Measurements from ENCODE around the gene LSM10.
A peak's percentile ranks its signal among the peaks of the same experiment; 100 is the strongest.

The LSM10 gene

DNA sequence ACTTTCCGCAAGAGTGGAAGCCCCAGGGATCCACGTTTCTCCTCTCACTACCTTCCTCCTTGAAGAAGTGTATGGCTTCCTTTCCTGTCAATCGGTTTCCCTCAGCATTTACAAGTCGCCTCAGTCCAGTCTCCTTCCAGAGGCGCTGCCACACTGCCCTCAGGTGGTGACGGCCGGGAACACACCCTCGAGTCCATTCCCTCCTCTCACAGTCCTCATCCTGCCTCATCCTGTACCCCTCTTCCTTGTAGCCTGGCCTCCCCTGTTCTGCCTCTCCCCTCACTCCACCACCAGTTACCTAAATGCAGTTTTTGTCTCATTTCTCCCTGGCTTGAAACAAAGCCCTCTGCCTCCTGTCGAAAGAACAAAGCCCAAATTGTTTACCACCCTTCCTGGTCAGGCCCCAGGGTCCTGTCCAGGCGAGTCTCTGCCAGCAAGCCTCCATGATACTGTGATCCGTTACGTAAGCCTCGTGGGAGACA lies 23.2 kb upstream of the LSM10 start:
- no peak overlapping the region for H3K4me3 ChIP-seq (ENCODE audit: low read length)
- TF ChIP-seq, protein P1, sequence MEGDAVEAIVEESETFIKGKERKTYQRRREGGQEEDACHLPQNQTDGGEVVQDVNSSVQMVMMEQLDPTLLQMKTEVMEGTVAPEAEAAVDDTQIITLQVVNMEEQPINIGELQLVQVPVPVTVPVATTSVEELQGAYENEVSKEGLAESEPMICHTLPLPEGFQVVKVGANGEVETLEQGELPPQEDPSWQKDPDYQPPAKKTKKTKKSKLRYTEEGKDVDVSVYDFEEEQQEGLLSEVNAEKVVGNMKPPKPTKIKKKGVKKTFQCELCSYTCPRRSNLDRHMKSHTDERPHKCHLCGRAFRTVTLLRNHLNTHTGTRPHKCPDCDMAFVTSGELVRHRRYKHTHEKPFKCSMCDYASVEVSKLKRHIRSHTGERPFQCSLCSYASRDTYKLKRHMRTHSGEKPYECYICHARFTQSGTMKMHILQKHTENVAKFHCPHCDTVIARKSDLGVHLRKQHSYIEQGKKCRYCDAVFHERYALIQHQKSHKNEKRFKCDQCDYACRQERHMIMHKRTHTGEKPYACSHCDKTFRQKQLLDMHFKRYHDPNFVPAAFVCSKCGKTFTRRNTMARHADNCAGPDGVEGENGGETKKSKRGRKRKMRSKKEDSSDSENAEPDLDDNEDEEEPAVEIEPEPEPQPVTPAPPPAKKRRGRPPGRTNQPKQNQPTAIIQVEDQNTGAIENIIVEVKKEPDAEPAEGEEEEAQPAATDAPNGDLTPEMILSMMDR (IDR thresholded peaks at IDR 0.05; ENCODE audit: insufficient read depth, low read depth, low read length, missing control alignments) = peak; percentile 99
- DNase-seq (ENCODE audit: low read depth) = peak; percentile 85

DNA sequence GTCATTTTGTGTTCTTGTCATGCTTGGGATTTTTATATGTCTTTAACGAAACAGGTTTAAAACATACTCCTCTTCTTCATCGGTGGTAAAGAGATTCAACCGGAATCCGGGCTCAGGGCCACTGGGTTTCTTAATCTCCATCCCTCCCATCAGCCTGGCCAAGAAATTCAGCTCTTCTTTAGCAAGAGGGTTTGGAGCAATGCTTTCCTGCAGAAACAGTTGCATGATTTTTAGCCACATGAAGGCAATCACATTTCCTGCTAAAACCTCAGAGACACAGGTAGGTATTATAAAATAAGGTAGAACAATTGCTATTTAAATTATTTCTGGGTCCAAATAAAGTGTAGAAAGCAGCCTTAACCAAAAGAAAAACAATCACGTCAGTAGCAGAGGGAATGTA lies 22.7 kb upstream of the LSM10 start:
- TF ChIP-seq, protein P1 (IDR thresholded peaks at IDR 0.05; ENCODE audit: insufficient read depth, low read depth, low read length, missing control alignments) = no peak
- H3K4me3 ChIP-seq (ENCODE audit: low read length) = no peak overlapping the region
- DNase-seq (ENCODE audit: low read depth) = no peak

DNA sequence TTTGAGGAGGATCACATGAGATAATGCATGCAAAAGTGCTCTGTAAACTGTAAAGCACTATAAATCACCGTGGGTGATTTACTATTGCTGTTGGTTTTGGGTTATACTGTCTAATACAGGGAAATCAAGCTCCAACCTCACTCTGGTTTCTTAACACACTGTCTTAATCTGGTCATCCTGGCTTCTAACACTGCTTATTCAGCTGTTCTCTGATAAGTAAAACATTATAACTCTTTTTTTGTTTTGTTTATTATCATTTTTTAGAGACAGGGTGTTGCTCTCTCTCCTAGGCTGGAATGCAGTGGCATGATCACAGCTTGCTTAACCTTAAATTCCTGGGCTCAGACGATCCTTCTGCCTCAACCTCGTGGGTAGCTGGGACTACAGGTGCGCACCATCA lies 21.9 kb upstream of the LSM10 start:
- DNase-seq (ENCODE audit: low read depth) = no peak
- TF ChIP-seq, protein P1 (IDR thresholded peaks at IDR 0.05; ENCODE audit: insufficient read depth, low read depth, low read length, missing control alignments) = no peak
- H3K4me3 ChIP-seq (ENCODE audit: low read length) = no peak overlapping the region

DNA sequence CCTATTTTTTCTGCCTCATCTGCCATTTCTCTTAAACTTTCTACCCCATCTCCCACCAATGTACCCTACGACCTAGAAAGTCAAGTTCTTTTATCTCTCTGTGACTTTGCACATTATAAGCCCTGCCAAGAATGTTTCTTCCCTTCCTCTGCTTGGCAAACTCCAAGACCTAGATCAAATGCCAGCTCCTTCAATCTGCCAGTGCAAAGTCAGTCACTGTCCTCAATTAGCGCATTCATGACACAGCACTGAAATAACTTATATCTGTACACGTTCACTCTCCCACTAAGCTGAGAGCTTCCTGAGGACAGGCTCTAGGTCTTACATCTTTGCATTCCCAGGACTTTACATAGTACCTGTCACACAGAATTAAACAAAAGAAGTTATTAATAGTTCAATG lies 21.4 kb upstream of the LSM10 start:
- no peak overlapping the region for H3K4me3 ChIP-seq (ENCODE audit: low read length)
- TF ChIP-seq, protein P1 (IDR thresholded peaks at IDR 0.05; ENCODE audit: insufficient read depth, low read depth, low read length, missing control alignments) = no peak
- DNase-seq (ENCODE audit: low read depth) = no peak

DNA sequence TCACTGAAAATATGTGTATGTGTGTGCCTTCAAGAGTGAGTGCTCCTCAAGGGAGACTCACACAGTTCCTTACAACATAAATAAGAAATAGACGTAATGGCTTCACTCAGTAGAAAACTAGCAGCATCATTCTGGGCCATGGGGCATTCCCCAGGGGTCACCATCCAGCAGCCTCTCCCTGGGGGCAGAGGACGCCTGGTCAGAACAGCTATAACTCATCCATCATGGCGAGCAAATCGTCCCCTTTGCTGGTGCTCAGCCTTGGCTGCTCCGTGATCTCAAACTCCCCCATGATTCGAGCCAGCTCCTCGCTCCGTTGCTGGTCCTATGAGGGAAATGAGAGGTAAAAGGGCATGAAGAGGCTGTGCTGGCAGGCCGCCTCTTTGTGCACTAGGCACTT lies 20.2 kb upstream of the LSM10 start:
- DNase-seq (ENCODE audit: low read depth) = no peak
- H3K4me3 ChIP-seq (ENCODE audit: low read length) = no peak overlapping the region
- TF ChIP-seq, protein P1 (IDR thresholded peaks at IDR 0.05; ENCODE audit: insufficient read depth, low read depth, low read length, missing control alignments) = no peak

DNA sequence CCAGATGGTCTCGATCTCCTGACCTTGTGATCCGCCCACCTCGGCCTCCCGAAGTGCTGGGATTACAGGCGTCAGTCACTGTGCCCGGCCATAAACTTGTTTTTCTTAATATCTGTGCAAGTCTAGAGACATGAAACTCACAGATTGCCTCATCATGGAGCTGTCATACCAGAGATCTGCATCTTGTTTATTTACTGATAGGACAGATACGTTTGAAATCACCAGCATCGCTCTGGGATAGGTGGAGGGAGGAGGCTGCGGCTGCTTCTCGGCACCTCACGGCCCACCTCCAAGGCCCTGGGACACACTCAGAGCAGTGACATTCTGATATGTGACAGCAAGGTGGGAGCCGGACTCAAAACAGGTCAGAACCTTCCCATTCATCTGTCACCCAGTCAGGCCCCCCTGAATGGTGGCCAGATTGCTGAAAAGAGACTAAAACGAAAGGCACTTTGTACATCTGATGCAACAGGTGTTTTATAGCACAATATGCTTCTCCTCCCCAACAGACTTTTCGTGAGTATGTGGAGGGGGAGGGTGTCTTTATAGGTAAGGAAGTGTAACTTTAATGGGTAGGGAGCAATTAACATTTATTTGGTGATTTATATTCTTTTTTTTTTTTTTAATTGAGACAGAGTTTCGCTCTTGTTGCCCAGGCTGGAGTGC lies 18.1 kb upstream of the LSM10 start:
- no peak overlapping the region for H3K4me3 ChIP-seq (ENCODE audit: low read length)
- TF ChIP-seq, protein P1 (IDR thresholded peaks at IDR 0.05; ENCODE audit: insufficient read depth, low read depth, low read length, missing control alignments) = no peak
- no peak for DNase-seq (ENCODE audit: low read depth)

DNA sequence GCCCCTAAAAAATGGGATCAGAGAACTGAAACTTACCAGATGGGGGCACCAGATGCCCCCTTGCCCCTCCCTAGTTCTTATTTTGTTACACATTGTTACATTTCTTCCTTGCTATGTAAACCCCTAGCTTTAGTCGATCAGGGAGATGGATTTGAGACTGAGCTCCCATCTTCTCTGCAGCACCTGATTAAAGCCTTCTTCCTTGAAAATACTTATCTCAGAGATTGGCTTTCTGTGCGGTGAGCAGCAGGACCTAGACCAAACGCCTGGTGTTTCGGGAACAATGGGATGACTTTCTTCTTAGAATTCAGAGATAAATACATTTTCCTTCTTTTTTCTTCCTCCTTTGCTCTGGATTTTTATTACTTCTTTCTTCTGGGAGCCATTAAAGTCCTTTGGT lies 16.7 kb upstream of the LSM10 start:
- H3K4me3 ChIP-seq (ENCODE audit: low read length) = no peak overlapping the region
- DNase-seq (ENCODE audit: low read depth) = no peak
- TF ChIP-seq, protein P1 (IDR thresholded peaks at IDR 0.05; ENCODE audit: insufficient read depth, low read depth, low read length, missing control alignments) = no peak
